ENCODE measurements around the gene TLE4. TPM values are rescaled to one million over a fixed set of nuclear protein-coding genes. Genes with fewer than 3 reads are reported as not detected.

Gene TLE4
- total RNA-seq, 1 experiment from 2014 or later = 0.97 TPM

DNA sequence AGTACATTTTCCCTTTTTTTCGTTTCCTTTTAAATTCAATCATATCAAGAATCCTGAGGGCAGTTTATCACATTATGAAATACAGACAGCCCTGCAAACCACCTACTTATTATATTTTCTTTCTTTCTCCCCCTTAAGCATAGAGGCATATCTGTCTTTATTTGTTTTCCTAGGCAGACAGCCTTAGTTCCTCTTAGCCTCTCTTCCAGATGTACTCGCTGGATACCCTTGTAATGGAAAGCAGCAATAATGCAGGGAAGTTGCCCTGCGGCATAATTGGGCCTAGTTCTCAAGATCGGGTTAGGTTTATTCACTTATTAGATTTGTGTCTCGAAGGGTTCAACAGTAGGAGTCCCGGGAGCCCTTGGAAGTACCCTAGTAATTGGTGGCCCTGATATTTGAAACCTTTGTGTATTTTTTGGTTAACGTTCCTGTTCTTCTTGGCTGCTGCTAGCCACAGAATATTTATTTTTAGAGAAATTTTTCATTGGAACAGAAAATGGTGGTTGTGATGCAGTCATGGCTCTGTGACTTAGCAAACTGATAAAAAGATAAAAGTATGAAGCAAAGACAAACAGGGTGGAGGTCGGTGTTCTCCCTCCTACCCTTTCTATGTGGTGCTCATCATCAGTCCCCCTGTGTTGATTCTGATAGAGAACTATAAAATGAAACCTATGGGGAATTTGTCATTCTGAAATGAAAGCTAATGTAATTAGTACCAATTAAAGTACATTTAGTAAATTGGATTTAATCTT lies 6.4 kb downstream of the TLE4 start:
- no peaks in the 10 kb centered on the region for H3K9me3 Mint-ChIP-seq (ENCODE audit: low read depth, unreplicated experiment)
- DNase-seq = no peak
- H3K27ac Mint-ChIP-seq (ENCODE audit: unreplicated experiment) = no peak overlapping the region
- no TSS peak for BruUV-seq (replicated peaks)
- H3K36me3 Mint-ChIP-seq (ENCODE audit: insufficient read depth, unreplicated experiment) = peaks cover 8% of the 10 kb centered on the region
- TF ChIP-seq, protein P1, sequence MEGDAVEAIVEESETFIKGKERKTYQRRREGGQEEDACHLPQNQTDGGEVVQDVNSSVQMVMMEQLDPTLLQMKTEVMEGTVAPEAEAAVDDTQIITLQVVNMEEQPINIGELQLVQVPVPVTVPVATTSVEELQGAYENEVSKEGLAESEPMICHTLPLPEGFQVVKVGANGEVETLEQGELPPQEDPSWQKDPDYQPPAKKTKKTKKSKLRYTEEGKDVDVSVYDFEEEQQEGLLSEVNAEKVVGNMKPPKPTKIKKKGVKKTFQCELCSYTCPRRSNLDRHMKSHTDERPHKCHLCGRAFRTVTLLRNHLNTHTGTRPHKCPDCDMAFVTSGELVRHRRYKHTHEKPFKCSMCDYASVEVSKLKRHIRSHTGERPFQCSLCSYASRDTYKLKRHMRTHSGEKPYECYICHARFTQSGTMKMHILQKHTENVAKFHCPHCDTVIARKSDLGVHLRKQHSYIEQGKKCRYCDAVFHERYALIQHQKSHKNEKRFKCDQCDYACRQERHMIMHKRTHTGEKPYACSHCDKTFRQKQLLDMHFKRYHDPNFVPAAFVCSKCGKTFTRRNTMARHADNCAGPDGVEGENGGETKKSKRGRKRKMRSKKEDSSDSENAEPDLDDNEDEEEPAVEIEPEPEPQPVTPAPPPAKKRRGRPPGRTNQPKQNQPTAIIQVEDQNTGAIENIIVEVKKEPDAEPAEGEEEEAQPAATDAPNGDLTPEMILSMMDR (IDR thresholded peaks at IDR 0.05; ENCODE audit: unreplicated experiment) = no peak
- no peak overlapping the region for H3K4me3 Mint-ChIP-seq (ENCODE audit: low read depth, unreplicated experiment)
- intact Hi-C loops (cut with micrococcal nuclease; ENCODE audit: unreplicated experiment) = no loop called here
- no peaks in the 10 kb centered on the region for H3K4me1 Mint-ChIP-seq (ENCODE audit: low read depth, unreplicated experiment)
- CTCF ChIA-PET = no interaction called here
- peaks cover 25% of the 10 kb centered on the region for H3K27me3 Mint-ChIP-seq (ENCODE audit: unreplicated experiment)

DNA sequence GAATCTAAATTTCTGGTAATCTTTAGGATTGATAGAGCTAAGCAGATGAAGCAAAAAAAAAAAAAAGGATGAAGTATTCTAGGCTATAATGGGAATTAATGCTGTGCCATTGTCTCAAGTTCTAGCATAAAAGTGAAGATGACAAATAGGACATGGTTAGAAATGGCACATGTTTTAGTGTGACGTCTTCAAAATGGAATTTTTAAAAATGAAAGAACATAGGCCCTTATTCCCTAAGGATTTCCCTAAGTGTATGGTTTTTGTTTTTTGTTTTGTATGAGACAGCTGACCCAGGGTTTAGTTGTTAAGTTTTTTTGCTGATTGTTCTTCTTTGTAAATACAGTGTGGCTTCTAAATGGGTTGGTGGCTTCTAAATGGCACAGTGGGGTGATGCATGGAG lies 7.1 kb downstream of the TLE4 start:
- BruUV-seq (replicated peaks) = no TSS peak
- CTCF ChIA-PET = no interaction called here
- H3K27me3 Mint-ChIP-seq (ENCODE audit: unreplicated experiment) = peaks cover 18% of the 10 kb centered on the region
- H3K4me3 Mint-ChIP-seq (ENCODE audit: low read depth, unreplicated experiment) = no peak overlapping the region
- DNase-seq = no peak
- intact Hi-C loops (cut with micrococcal nuclease; ENCODE audit: unreplicated experiment) = no loop called here
- no peaks in the 10 kb centered on the region for H3K4me1 Mint-ChIP-seq (ENCODE audit: low read depth, unreplicated experiment)
- no peak overlapping the region for H3K27ac Mint-ChIP-seq (ENCODE audit: unreplicated experiment)
- peaks cover 2% of the 10 kb centered on the region for H3K36me3 Mint-ChIP-seq (ENCODE audit: insufficient read depth, unreplicated experiment)
- no peaks in the 10 kb centered on the region for H3K9me3 Mint-ChIP-seq (ENCODE audit: low read depth, unreplicated experiment)
- TF ChIP-seq, protein P1 (IDR thresholded peaks at IDR 0.05; ENCODE audit: unreplicated experiment) = no peak

DNA sequence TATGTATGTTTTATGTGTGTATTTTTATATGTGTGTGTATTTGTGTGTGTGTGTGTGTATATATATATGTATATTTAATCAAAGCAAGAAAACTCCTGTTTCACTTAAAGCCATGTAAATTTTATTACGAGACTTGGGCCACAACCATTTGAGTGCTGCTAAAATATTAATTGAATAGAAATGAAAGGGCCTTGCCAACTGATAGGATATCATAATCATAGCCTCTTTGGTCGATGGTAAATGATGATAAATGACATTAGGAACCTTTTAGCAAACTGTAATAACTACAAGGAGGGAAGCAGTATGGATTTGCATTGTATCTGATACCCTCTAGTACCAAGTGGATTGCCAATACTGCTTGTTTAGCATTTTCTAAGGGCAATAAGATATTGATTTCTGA lies 7.9 kb downstream of the TLE4 start:
- intact Hi-C loops (cut with micrococcal nuclease; ENCODE audit: unreplicated experiment) = loop anchor here (10.0 kb wide), 1 partner anchor 575 kb away; no protein-coding TSS in a partner anchor
- CTCF ChIA-PET = no interaction called here

DNA sequence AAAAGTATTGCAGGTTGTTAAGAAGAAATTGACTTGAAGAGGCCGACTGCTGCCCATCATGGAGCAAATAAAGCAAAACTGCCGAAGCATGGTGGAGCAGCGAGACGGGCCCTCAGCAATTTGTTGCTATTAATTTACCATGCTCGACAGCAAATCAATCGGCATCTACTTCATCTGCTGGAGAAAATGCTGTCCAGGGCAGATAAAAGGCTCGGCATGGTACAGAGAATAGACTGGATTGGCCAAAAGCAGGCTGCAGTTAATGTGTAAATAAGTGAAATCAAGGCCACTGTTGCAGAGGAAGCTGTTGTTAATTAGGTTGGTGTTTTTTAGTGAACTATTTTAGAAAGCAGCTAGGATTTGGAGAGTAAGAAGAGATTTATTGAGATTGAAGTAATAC lies 8.3 kb downstream of the TLE4 start:
- CTCF ChIA-PET = no interaction called here
- no peaks in the 10 kb centered on the region for H3K4me1 Mint-ChIP-seq (ENCODE audit: low read depth, unreplicated experiment)
- H3K36me3 Mint-ChIP-seq (ENCODE audit: insufficient read depth, unreplicated experiment) = no peaks in the 10 kb centered on the region

More for the DNA sequence above, 7.9 kb downstream of the TLE4 start:
- no peak for DNase-seq
- H3K4me3 Mint-ChIP-seq (ENCODE audit: low read depth, unreplicated experiment) = no peak overlapping the region
- no peaks in the 10 kb centered on the region for H3K9me3 Mint-ChIP-seq (ENCODE audit: low read depth, unreplicated experiment)
- H3K36me3 Mint-ChIP-seq (ENCODE audit: insufficient read depth, unreplicated experiment) = no peaks in the 10 kb centered on the region
- BruUV-seq (replicated peaks) = no TSS peak
- no peaks in the 10 kb centered on the region for H3K4me1 Mint-ChIP-seq (ENCODE audit: low read depth, unreplicated experiment)
- H3K27me3 Mint-ChIP-seq (ENCODE audit: unreplicated experiment) = peaks cover 13% of the 10 kb centered on the region
- no peak overlapping the region for H3K27ac Mint-ChIP-seq (ENCODE audit: unreplicated experiment)
- TF ChIP-seq, protein P1 (IDR thresholded peaks at IDR 0.05; ENCODE audit: unreplicated experiment) = no peak

More for the DNA sequence above, 8.3 kb downstream of the TLE4 start:
- Mint-ChIP-seq H3K27me3 (ENCODE audit: unreplicated experiment) (peaks cover 13% of the 10 kb centered on the region), H3K9me3 (ENCODE audit: low read depth, unreplicated experiment) (no peaks in the 10 kb centered on the region), H3K27ac (ENCODE audit: unreplicated experiment) (no peak overlapping the region), H3K4me3 (ENCODE audit: low read depth, unreplicated experiment) (no peak overlapping the region)
- TF ChIP-seq, protein P1 (IDR thresholded peaks at IDR 0.05; ENCODE audit: unreplicated experiment) = no peak
- BruUV-seq (replicated peaks) = no TSS peak
- intact Hi-C loops (cut with micrococcal nuclease; ENCODE audit: unreplicated experiment) = loop anchor here (10.0 kb wide), 1 partner anchor 575 kb away; no protein-coding TSS in a partner anchor
- no peak for DNase-seq
